ENCODE measurements around the gene KRTAP5-8.

DNA sequence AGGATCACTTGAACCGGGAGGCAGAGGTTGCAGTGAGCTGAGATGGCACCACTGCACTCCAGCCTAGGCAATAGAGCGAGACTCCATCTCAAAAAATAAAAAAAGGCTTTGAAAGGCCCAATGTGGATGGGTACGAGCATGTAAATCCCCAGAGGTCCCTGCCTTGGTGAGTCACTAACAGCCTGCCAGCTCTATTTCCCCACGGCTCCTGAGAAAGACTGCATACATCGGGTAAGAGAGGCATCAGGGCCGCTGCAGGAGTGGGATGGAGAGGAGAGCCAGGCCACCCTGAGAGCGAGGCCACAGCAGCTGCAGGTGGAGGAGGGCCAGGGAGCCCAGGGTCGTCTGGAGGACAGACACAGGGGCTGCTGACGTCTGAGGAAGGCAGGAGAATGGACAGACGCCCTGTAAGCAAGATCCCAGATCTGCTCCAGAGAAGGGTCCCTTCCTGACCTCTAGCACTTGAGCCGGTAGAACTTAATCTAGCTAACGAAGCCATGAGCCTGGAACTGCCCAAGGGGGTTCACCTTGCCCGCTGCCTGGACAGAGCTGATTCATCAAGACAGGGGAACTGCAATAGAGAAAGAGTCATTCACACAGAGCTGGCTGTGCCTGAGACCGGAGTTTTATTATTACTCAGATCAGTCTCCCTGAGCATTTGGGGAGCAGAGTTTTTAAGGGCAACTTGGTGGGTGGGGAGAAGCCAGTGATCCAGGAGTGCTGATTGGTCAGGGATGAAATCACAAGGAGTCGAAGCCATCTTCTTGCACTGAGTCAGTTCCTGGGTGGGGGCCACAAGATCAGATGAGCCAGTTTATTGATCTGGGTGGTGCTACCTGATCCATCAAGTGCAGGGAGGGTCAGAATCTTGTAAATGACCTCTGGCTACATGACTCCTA lies 5.3 kb downstream of the KRTAP5-8 start:
- no peak for TF ChIP-seq PATZ1 (CRISPR knock-in tag; IDR thresholded peaks at IDR 0.05; ENCODE audit: borderline replicate concordance)
- no peak for TF ChIP-seq EP300 (IDR thresholded peaks at IDR 0.05; ENCODE audit: low read length)
- no peak for TF ChIP-seq KLF6 (CRISPR knock-in tag; IDR thresholded peaks at IDR 0.05; ENCODE audit: borderline replicate concordance)
- no peak for TF ChIP-seq MAFK (IDR thresholded peaks at IDR 0.05; ENCODE audit: low read length)
- TF ChIP-seq NRF1 (conservative IDR thresholded peaks at IDR 0.05 in 1 of 2, IDR thresholded peaks at IDR 0.05 in 1 of 2): no peak
- TF ChIP-seq, protein P1, sequence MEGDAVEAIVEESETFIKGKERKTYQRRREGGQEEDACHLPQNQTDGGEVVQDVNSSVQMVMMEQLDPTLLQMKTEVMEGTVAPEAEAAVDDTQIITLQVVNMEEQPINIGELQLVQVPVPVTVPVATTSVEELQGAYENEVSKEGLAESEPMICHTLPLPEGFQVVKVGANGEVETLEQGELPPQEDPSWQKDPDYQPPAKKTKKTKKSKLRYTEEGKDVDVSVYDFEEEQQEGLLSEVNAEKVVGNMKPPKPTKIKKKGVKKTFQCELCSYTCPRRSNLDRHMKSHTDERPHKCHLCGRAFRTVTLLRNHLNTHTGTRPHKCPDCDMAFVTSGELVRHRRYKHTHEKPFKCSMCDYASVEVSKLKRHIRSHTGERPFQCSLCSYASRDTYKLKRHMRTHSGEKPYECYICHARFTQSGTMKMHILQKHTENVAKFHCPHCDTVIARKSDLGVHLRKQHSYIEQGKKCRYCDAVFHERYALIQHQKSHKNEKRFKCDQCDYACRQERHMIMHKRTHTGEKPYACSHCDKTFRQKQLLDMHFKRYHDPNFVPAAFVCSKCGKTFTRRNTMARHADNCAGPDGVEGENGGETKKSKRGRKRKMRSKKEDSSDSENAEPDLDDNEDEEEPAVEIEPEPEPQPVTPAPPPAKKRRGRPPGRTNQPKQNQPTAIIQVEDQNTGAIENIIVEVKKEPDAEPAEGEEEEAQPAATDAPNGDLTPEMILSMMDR (IDR thresholded peaks at IDR 0.05 in 2 of 3, conservative IDR thresholded peaks at IDR 0.05 in 1 of 3; ENCODE audit: insufficient read depth in 2 of 3, low read depth in 1 of 3, low read length in 3 of 3): no peak
- TF ChIP-seq, protein P2, sequence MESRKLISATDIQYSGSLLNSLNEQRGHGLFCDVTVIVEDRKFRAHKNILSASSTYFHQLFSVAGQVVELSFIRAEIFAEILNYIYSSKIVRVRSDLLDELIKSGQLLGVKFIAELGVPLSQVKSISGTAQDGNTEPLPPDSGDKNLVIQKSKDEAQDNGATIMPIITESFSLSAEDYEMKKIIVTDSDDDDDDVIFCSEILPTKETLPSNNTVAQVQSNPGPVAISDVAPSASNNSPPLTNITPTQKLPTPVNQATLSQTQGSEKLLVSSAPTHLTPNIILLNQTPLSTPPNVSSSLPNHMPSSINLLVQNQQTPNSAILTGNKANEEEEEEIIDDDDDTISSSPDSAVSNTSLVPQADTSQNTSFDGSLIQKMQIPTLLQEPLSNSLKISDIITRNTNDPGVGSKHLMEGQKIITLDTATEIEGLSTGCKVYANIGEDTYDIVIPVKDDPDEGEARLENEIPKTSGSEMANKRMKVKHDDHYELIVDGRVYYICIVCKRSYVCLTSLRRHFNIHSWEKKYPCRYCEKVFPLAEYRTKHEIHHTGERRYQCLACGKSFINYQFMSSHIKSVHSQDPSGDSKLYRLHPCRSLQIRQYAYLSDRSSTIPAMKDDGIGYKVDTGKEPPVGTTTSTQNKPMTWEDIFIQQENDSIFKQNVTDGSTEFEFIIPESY (CRISPR knock-in tag; IDR thresholded peaks at IDR 0.05): no peak
- TF ChIP-seq MED1 (CRISPR knock-in tag; IDR thresholded peaks at IDR 0.05; ENCODE audit: borderline replicate concordance): no peak
